SJSA1 (cell line): ENCODE measurements around the gene PLIN4. TPM values are rescaled to one million over a fixed set of nuclear protein-coding genes. Genes with fewer than 3 reads are reported as not detected.
A peak's percentile ranks its signal among the peaks of the same experiment; 100 is the strongest.

ENCODE experiments used
- DNase-seq, 2 experiments: peaks; one replicate each; pipeline ENCODE4 v3.0.0-alpha.2; 2015 to 2020; ENCODE audit warnings: low spot score in 2 of 2, low read depth in 1 of 2
- H3K27ac ChIP-seq: fragments of 250-450 bp; sonication (Bioruptor Pico); 2 replicates; pipeline ENCODE4 v1.5.1; 2020; ENCODE audit warnings: mild to moderate bottlenecking, moderate library complexity
- H3K27me3 ChIP-seq: fragments of 250-450 bp; sonication (Bioruptor Pico); replicated peaks from 2 replicates; pipeline ENCODE4 v1.5.1; 2020; ENCODE audit warnings: mild to moderate bottlenecking, moderate library complexity
- H3K36me3 ChIP-seq: fragments of 250-450 bp; sonication (Bioruptor Pico); 2 replicates; pipeline ENCODE4 v1.5.1; 2020; ENCODE audit warnings: mild to moderate bottlenecking
- H3K4me1 ChIP-seq: fragments of 250-450 bp; sonication (Bioruptor Pico); replicated peaks from 2 replicates; pipeline ENCODE4 v1.6.1; 2021; ENCODE audit warnings: mild to moderate bottlenecking
- H3K4me3 ChIP-seq: fragments of 250-450 bp; sonication (Bioruptor Pico); 2 replicates; pipeline ENCODE4 v1.5.1; 2020; ENCODE audit warnings: mild to moderate bottlenecking
- H3K9me3 ChIP-seq: fragments of 250-450 bp; sonication (Bioruptor Pico); replicated peaks from 2 replicates; pipeline ENCODE4 v1.5.1; 2020; ENCODE audit warnings: mild to moderate bottlenecking
- total RNA-seq: library from RNA; depleted of rRNA; stranded (reverse); fragments of >200 nt; shearing (Covaris generic); gene quantifications from 2 replicates; pipeline ENCODE4 v1.2.3, GENCODE V29; 2014

The PLIN4 gene
- total RNA-seq, 1 experiment from 2014 or later, result not detected

DNA sequence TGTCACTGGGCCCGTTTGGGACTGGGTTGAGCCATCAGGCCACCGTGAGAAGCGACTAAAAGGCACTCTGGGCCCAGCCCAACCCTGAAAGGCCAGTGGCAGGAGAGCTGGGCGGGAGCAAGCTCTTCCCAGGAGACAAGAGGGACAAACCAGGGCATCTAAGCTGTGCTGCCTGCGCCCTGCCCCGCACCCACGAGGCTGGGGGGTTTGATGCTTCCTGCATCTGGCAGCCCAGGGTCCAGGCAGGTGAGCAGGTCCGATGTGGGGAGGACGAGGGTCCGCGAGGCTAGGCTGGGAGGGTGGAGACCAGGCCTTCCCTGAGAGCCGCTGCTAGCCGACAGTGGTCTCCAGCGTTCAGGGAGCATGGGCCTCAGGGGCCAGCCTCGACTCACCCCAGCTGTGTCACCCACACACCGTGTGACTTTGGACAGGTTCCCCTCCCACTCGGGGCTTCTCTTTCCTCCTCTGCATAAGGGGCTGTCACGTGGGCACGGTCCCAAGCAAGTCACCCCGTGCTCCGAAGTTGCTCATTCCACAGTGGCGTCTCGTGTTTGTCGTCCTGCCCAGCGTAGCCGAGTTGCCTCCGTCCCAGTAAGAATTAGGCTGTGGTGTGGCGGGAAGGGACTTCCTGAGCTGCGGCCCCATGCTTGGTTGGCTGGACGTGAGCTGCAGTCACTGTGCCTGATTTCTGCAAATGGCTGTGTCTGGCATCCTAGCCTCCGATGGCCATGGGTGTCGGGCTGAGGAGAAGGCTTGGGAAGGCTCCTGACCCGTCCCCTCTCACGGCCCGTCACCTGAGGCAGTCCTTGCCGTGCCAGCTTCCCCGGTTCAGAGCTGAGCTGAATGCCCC, 15.8 kb downstream of the PLIN4 start:
- no peak overlapping the region for H3K4me3 ChIP-seq
- peaks cover 68% of the 10 kb centered on the region for H3K36me3 ChIP-seq
- H3K27me3 ChIP-seq, result no peaks in the 10 kb centered on the region
- H3K27ac ChIP-seq, result no peak overlapping the region
- peaks cover 15% of the 10 kb centered on the region for H3K4me1 ChIP-seq
- no peaks in the 10 kb centered on the region for H3K9me3 ChIP-seq
- no peak for DNase-seq

DNA sequence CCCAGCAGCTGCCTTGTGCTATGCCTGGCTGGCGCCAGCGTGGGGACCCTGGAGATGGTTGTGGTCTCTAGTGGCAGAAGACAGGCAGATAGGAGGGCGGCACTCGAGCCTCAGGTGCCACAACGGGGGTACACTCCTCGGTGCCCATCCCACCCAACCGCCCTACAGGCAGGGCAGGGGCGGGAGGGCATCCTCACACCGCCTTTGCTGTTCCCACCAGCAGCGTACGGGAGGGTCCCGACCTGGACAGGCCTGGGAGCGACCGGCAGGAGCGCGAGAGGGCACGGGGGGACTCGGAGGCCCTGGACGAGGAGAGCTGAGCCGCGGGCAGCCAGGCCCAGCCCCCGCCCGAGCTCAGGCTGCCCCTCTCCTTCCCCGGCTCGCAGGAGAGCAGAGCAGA, 16.6 kb downstream of the PLIN4 start:
- DNase-seq, result no peak
- no peaks in the 10 kb centered on the region for H3K27me3 ChIP-seq
- no peak overlapping the region for H3K4me3 ChIP-seq
- peaks cover 9% of the 10 kb centered on the region for H3K4me1 ChIP-seq
- H3K36me3 ChIP-seq, result peaks cover 68% of the 10 kb centered on the region
- no peak overlapping the region for H3K27ac ChIP-seq
- no peaks in the 10 kb centered on the region for H3K9me3 ChIP-seq

- Histone ChIP-seq H3K36me3 (peaks cover 65% of the 10 kb centered on the region), H3K27ac (no peak overlapping the region), H3K9me3 (no peaks in the 10 kb centered on the region), H3K4me3 (no peak overlapping the region), H3K4me1 (peaks cover 2% of the 10 kb centered on the region), H3K27me3 (no peaks in the 10 kb centered on the region)
- DNase-seq, result no peak
These were observed 17.3 kb downstream of the PLIN4 start for GRCh38 chr19:4500841-4501591.

DNA sequence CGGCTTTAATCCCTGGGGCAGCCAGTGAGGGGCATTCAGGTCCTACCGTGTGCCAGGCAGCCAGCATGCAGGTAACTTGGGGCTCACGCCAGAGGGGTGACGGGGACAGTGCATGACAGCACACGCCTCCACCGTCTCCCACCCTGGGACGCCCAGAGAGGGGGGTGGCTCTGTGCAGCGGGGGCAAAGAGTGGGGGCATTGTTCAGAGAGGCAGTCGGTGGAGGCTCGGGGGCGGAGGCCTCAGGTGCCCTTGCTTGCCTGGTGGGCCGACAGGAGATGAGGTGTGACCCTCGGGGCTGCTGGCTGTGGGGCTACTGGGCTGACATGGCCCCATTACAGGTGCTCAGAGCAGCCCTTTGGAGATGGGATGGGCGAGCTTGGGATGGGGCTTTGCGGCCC, 18.4 kb downstream of the PLIN4 start:
- no peaks in the 10 kb centered on the region for H3K9me3 ChIP-seq
- H3K36me3 ChIP-seq, result peaks cover 62% of the 10 kb centered on the region
- H3K4me3 ChIP-seq, result no peak overlapping the region
- H3K27ac ChIP-seq, result no peak overlapping the region
- H3K27me3 ChIP-seq, result no peaks in the 10 kb centered on the region
- H3K4me1 ChIP-seq, result no peaks in the 10 kb centered on the region
- DNase-seq, result no peak

- H3K9me3 ChIP-seq, result no peaks in the 10 kb centered on the region
- H3K36me3 ChIP-seq, result peaks cover 61% of the 10 kb centered on the region
- H3K27ac ChIP-seq, result no peak overlapping the region
- H3K4me1 ChIP-seq, result no peaks in the 10 kb centered on the region
- no peak for DNase-seq
- H3K4me3 ChIP-seq, result no peak overlapping the region
- no peaks in the 10 kb centered on the region for H3K27me3 ChIP-seq
These were observed 19.0 kb downstream of the PLIN4 start for GRCh38 chr19:4499318-4499717.

DNA sequence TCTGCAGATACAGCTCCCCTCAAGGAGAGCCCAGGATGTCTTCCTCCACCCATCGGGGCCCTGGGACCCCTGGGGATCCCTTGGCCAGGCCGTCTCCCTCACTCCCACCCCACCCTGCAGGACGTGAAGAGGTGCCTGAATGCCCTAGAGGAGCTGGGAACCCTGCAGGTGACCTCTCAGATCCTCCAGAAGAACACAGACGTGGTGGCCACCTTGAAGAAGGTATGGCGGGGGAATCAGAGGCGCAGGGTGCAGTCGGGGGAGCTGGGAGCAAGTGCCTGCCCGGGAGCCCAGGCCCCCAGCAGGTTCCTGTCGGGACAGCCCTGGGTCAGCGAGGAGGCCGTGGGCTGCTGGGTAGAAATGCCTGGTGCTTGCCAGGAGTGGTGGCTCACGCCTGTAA, 19.6 kb downstream of the PLIN4 start:
- no peak overlapping the region for H3K4me3 ChIP-seq
- peaks cover 68% of the 10 kb centered on the region for H3K36me3 ChIP-seq
- DNase-seq, result no peak
- H3K27ac ChIP-seq, result no peak overlapping the region
- H3K27me3 ChIP-seq, result no peaks in the 10 kb centered on the region
- no peaks in the 10 kb centered on the region for H3K9me3 ChIP-seq
- no peaks in the 10 kb centered on the region for H3K4me1 ChIP-seq

DNA sequence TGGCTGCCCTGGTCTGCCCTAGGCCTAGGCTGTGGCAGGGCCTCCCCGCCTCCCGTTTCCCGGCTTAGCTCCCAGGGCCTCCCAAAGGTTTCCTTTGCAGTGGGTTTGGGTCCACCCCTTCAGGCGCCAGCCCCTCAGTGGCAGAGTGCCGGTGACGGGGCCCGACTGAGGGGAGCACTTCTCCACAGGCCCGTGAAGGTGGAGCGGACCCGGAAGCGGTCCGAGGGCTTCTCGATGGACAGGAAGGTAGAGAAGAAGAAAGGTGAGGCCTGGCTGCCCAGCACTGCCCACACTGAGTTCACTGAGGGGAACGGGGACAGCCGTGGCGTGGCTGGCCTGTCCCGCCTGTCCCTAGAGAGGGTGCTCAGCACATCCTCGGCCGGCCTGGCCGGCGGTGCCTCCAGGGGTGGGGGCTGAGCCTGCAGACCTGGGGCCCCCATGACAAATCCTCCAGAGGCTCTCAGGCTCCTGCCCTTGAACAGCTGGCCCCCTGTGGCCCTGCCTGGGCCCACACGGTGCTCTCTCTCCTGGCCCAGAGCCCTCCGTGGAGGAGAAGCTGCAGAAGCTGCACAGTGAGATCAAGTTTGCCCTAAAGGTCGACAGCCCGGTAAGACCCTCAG, 20.4 kb downstream of the PLIN4 start:
- Histone ChIP-seq H3K27ac (no peak overlapping the region), H3K27me3 (no peaks in the 10 kb centered on the region), H3K36me3 (peaks cover 73% of the 10 kb centered on the region), H3K9me3 (no peaks in the 10 kb centered on the region), H3K4me3 (no peak overlapping the region), H3K4me1 (no peaks in the 10 kb centered on the region)
- peak in 1 of 2 experiments; percentile 43 for DNase-seq

- no peaks in the 10 kb centered on the region for H3K9me3 ChIP-seq
- DNase-seq, result no peak
- H3K27ac ChIP-seq, result no peak overlapping the region
- peaks cover 76% of the 10 kb centered on the region for H3K36me3 ChIP-seq
- no peaks in the 10 kb centered on the region for H3K4me1 ChIP-seq
- no peak overlapping the region for H3K4me3 ChIP-seq
- H3K27me3 ChIP-seq, result no peaks in the 10 kb centered on the region
These were observed 22.0 kb downstream of the PLIN4 start for GRCh38 chr19:4496304-4496703.

- no peak overlapping the region for H3K4me3 ChIP-seq
- H3K9me3 ChIP-seq, result no peaks in the 10 kb centered on the region
- peaks cover 77% of the 10 kb centered on the region for H3K36me3 ChIP-seq
- no peaks in the 10 kb centered on the region for H3K27me3 ChIP-seq
- H3K4me1 ChIP-seq, result no peaks in the 10 kb centered on the region
- H3K27ac ChIP-seq, result no peak overlapping the region
- no peak for DNase-seq
These were observed 22.8 kb downstream of the PLIN4 start for GRCh38 chr19:4495471-4495870.

DNA sequence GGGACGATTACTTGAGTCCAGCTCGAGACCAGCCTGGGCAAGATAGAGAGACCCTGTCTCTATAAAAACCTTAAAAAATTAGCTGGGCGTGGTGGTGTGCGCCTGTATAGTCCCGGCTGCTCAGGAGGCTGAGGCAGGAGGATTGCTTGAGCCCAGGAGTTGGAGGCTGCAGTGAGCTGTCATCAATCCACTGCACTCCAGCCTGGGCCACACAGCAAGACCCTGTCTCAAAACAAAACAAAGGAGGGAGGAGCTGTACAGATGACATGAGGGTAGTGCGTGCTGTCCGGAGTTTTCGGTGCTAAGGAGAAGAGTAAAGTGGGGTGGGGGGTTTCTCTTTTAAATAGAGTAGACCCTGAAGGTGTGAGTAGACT, 23.6 kb downstream of the PLIN4 start:
- no peaks in the 10 kb centered on the region for H3K4me1 ChIP-seq
- H3K27me3 ChIP-seq, result no peaks in the 10 kb centered on the region
- H3K9me3 ChIP-seq, result no peaks in the 10 kb centered on the region
- peaks cover 81% of the 10 kb centered on the region for H3K36me3 ChIP-seq
- no peak for DNase-seq
- H3K27ac ChIP-seq, result no peak overlapping the region
- H3K4me3 ChIP-seq, result no peak overlapping the region

GRCh38 chr19:4493929-4494690, 24.2 kb downstream of the PLIN4 start:
- H3K4me1 ChIP-seq, result no peaks in the 10 kb centered on the region
- H3K27me3 ChIP-seq, result no peaks in the 10 kb centered on the region
- peak in 1 of 2 experiments; percentile 47 for DNase-seq
- no peaks in the 10 kb centered on the region for H3K9me3 ChIP-seq
- H3K4me3 ChIP-seq, result no peak overlapping the region
- peaks cover 85% of the 10 kb centered on the region for H3K36me3 ChIP-seq
- H3K27ac ChIP-seq, result no peak overlapping the region

DNA sequence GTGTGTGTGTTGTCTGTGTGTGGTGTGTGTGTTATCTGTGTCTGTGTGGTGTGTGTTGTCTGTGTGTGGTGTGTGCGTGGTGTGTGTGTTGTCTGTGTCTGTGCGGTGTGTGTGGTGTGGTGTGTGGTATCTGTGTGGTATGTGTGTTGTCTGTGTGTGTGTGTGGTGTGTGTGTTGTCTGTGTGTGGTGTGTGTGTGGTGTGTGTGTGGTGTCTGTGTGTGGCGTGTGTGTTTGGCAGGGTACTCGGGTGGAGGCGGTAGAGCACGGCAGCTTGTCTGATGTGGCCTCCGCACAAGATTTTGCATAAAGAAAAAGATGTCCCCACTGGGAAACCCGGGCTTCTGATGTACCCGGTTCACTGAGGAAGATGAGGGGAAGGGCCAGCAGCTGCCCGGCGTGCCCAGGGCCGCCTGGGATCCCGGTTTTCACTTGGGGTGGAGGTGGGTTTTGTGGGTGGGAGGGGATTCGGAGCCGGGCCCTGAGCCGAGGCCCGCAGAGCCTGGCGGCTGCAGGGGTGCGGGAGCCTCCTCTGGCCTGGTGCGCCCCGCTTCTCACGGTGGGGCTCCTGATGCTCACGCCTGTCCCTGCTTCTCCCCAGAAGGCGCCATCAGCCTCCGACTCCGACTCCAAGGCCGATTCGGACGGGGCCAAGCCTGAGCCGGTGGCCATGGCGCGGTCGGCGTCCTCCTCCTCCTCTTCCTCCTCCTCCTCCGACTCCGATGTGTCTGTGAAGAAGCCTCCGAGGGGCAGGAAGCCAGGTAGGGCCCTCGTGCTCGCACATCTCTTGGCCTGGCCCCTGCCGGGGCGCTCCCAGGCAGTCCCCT, 25.0 kb downstream of the PLIN4 start:
- no peak overlapping the region for H3K4me3 ChIP-seq
- no peaks in the 10 kb centered on the region for H3K9me3 ChIP-seq
- no peaks in the 10 kb centered on the region for H3K4me1 ChIP-seq
- no peak for DNase-seq
- no peaks in the 10 kb centered on the region for H3K27me3 ChIP-seq
- H3K27ac ChIP-seq, result no peak overlapping the region
- peaks cover 83% of the 10 kb centered on the region for H3K36me3 ChIP-seq
